Astrocyte of the cerebellum (primary cell): ENCODE data around the gene PDGFC.

Experiments used
- DNase-seq: peaks from one replicate; pipeline ENCODE4 v3.0.0-alpha.2; 2011; ENCODE audit warnings: low read depth
- H3K4me3 ChIP-seq: 2 replicates; pipeline ENCODE4 v1.5.1; 2011; ENCODE audit warnings: mild to moderate bottlenecking, low read depth, low read length, moderate library complexity
- CTCF ChIP-seq: IDR thresholded peaks from 2 replicates; pipeline ENCODE4 v1.5.1; 2012; ENCODE audit warnings: low read length, low read depth, moderate library complexity, mild to moderate bottlenecking; ENCODE audit errors: missing control alignments
- in situ Hi-C: cut with HindIII; loops from 2 replicates; pipeline ENCODE4 v1.10.0; 2017; ENCODE audit warnings: low sequenced_read_pairs

PDGFC gene

GRCh38 chr4:156929386-156930105, 42.1 kb downstream of the PDGFC start:
- no peak overlapping the region for H3K4me3 ChIP-seq
- in situ Hi-C loops, result no loop called here
- no peak for DNase-seq
- no peak for TF ChIP-seq CTCF

- H3K4me3 ChIP-seq, result no peak overlapping the region
- no peak for TF ChIP-seq CTCF
- DNase-seq, result no peak
- in situ Hi-C loops, result no loop called here
Measured at GRCh38 chr4:156924774-156925315, 46.8 kb downstream of the PDGFC start.

GRCh38 chr4:156923525-156923924, 48.1 kb downstream of the PDGFC start:
- TF ChIP-seq CTCF, result no peak
- no peak for DNase-seq
- H3K4me3 ChIP-seq, result no peak overlapping the region
- in situ Hi-C loops, result no loop called here

GRCh38 chr4:156915221-156915620, 56.4 kb downstream of the PDGFC start:
- TF ChIP-seq CTCF, result no peak
- in situ Hi-C loops, result no loop called here
- DNase-seq, result no peak
- H3K4me3 ChIP-seq, result no peak overlapping the region

- in situ Hi-C loops, result no loop called here
- H3K4me3 ChIP-seq, result no peak overlapping the region
- no peak for DNase-seq
- TF ChIP-seq CTCF, result no peak
Measured at GRCh38 chr4:156913234-156913633, 58.4 kb downstream of the PDGFC start.

- no peak for TF ChIP-seq CTCF
- no peak for DNase-seq
- in situ Hi-C loops, result no loop called here
- H3K4me3 ChIP-seq, result no peak overlapping the region
Measured at GRCh38 chr4:156909010-156909409, 62.6 kb downstream of the PDGFC start.
